Natural killer cell (primary cell): ENCODE results near the gene HES3. TPM values are rescaled to one million over a fixed set of nuclear protein-coding genes. Genes with fewer than 3 reads are reported as not detected.

Source experiments
- ATAC-seq, 3 donors: fragments of 150-1000 bp in 2 of 3; fragments of 200-7000 bp in 1 of 3; cut with Tn5 transposase; 1 replicate in 1 of 3; 2 replicates in 2 of 3; pipeline ENCODE4 v1.10.0; 2021; ENCODE audit warnings: mild to moderate bottlenecking in 2 of 3, moderate library complexity in 2 of 3
- DNase-seq, 2 donors: peaks; one replicate each; pipeline versions ENCODE4 v3.0.0 to v3.0.0-alpha.2; 2013 to 2021; ENCODE audit warnings: mixed read lengths in 1 of 2
- H3K27ac ChIP-seq: one replicate; pipeline ENCODE4 v1.5.1; 2013; ENCODE audit warnings: mild to moderate bottlenecking, low read length
- H3K27me3 ChIP-seq: one replicate; pipeline ENCODE4 v1.6.1; 2013; ENCODE audit warnings: low read length; ENCODE audit not compliant: control insufficient read depth, insufficient read depth
- H3K36me3 ChIP-seq: one replicate; pipeline ENCODE4 v1.6.1; 2013; ENCODE audit warnings: low read length; ENCODE audit not compliant: control insufficient read depth, insufficient read depth
- H3K4me1 ChIP-seq: one replicate; pipeline ENCODE4 v1.6.1; 2013; ENCODE audit warnings: low read length; ENCODE audit not compliant: control insufficient read depth, insufficient read depth
- H3K4me3 ChIP-seq: one replicate; pipeline ENCODE4 v1.5.1; 2013; ENCODE audit warnings: low read length
- H3K9me3 ChIP-seq: one replicate; pipeline ENCODE4 v1.6.1; 2013; ENCODE audit warnings: low read length; ENCODE audit not compliant: control insufficient read depth, insufficient read depth
- H3K27ac Mint-ChIP-seq, 2 donors: one replicate each; pipeline ENCODE4 v1.8.0; 2022; ENCODE audit warnings: mild to moderate bottlenecking in 2 of 2, mixed read lengths in 2 of 2, moderate library complexity in 1 of 2
- H3K27me3 Mint-ChIP-seq, 2 donors: one replicate each; pipeline ENCODE4 v1.8.0; 2022; ENCODE audit warnings: low read depth in 2 of 2, mixed read lengths in 2 of 2
- H3K36me3 Mint-ChIP-seq: one replicate; pipeline ENCODE4 v1.8.0; 2022; ENCODE audit warnings: mixed read lengths
- H3K4me1 Mint-ChIP-seq, 2 donors: one replicate each; pipeline ENCODE4 v1.8.0; 2022; ENCODE audit warnings: mixed read lengths in 2 of 2
- H3K4me3 Mint-ChIP-seq: one replicate; pipeline ENCODE4 v1.8.0; 2022; ENCODE audit warnings: mild to moderate bottlenecking, moderate library complexity, mixed read lengths
- H3K9me3 Mint-ChIP-seq, 2 donors: one replicate each; pipeline ENCODE4 v1.8.0; 2022; ENCODE audit warnings: mixed read lengths in 2 of 2
- WGBS: methylation state at CpG from one replicate; pipeline ENCODE4 v1.1.7; 2013; ENCODE audit warnings: missing lambda C conversion rate; ENCODE audit not compliant: insufficient coverage; 5-methylcytosine and 5-hydroxymethylcytosine counted together
- intact Hi-C: fragments of 100-400 bp; cut with micrococcal nuclease; formaldehyde crosslinking; loops from one replicate; pipeline ENCODE4 v1.14.2; 2022
- total RNA-seq, 4 donors: library from RNA; stranded (reverse); fragments of 120-200 nt in 1 of 4; gene quantifications; one replicate each; pipeline versions ENCODE4 v1.2.3 to v1.2.4, GENCODE V29; 2013 to 2022
- TF ChIP-seq, protein P1 (sequence below): fragments of 200-600 bp; IDR thresholded peaks from one replicate; pipeline ENCODE4 v1.8.0; 2022; ENCODE audit warnings: antibody characterized with exemption

HES3 gene
- total RNA-seq, 3 donors from 2014 or later (not counting 1 experiment from before 2014, with no cell fraction given) = not detected

DNA sequence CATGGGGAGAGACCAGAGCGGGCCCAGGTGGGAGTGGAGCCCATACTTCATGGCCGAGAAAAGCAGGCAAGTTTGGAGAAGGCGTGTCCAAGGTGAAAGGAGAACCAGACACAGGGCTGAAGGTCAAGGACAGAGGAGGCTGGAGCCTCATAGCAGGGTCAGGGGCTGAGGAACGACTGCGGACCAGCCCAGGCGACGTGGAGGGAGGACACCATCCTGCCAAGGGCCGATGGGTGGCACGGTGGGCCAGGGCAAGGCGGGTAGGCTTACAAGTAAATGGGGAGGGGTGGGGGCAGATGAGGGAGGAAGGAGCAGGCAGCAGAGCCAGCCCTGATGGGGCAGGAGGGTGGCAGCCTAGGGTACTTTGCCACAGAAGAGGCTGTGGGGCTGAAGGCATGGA is 35.1 kb downstream of the HES3 start:
- H3K27ac ChIP-seq = no peak overlapping the region
- Mint-ChIP-seq H3K27me3 (no peaks in the 10 kb centered on the region), H3K4me1 (peaks cover 0 to 5% of the 10 kb centered on the region in 2 donors), H3K4me3 (no peak overlapping the region), H3K9me3 (no peaks in the 10 kb centered on the region), H3K36me3 (no peaks in the 10 kb centered on the region), H3K27ac (peak overlapping the region in 1 of 2 donors; percentile 43)
- no peak overlapping the region for H3K4me3 ChIP-seq
- ATAC-seq = no peak
- DNase-seq = no peak
- intact Hi-C loops = no loop called here
- no peaks in the 10 kb centered on the region for H3K4me1 ChIP-seq
- 96% methylated on average over 10 of the region's 10 CpGs for WGBS
- no peaks in the 10 kb centered on the region for H3K36me3 ChIP-seq
- no peaks in the 10 kb centered on the region for H3K27me3 ChIP-seq
- no peaks in the 10 kb centered on the region for H3K9me3 ChIP-seq
- TF ChIP-seq, protein P1, sequence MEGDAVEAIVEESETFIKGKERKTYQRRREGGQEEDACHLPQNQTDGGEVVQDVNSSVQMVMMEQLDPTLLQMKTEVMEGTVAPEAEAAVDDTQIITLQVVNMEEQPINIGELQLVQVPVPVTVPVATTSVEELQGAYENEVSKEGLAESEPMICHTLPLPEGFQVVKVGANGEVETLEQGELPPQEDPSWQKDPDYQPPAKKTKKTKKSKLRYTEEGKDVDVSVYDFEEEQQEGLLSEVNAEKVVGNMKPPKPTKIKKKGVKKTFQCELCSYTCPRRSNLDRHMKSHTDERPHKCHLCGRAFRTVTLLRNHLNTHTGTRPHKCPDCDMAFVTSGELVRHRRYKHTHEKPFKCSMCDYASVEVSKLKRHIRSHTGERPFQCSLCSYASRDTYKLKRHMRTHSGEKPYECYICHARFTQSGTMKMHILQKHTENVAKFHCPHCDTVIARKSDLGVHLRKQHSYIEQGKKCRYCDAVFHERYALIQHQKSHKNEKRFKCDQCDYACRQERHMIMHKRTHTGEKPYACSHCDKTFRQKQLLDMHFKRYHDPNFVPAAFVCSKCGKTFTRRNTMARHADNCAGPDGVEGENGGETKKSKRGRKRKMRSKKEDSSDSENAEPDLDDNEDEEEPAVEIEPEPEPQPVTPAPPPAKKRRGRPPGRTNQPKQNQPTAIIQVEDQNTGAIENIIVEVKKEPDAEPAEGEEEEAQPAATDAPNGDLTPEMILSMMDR = no peak

DNA sequence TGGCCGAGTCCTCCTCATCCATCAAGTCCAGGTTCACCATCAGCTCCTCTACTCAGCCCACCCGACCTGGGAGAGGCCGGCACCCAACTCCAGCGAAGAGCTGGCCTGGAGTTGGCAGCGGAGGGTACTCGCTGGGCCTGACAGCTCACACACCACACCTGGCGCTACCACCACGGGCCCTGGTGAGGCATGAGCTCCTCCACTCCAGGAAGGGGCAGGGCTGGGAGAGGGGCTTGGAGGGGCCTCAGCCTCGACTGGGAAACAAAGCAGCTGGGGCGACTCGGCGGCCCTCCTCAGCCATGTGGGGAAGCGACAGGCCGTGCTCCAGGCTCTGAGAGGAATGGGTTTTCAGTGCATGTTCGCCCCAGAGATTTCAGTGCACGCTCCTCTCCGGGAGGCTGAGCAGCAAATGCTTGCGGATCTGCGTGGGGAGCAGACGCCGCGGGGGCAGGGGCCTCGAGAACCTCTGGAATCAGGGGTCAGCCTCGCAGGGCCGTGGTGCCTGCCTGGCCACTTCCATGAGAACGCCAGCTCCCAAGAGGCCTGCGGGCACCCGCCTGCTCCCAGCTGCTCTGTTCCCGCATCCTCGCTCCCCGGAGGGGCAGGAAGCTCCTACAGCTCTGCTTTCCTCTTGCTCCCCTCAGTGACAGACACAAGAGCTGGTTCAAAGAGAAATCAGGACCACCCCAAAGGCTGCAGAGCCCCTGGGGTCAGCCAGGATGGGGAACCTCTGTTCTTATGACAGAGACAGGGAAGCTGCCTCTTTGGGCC is 35.8 kb downstream of the HES3 start:
- DNase-seq (no peak), ATAC-seq (no peak)
- TF ChIP-seq, protein P1 = no peak
- intact Hi-C loops = no loop called here
- Histone ChIP-seq H3K27me3 (no peaks in the 10 kb centered on the region), H3K4me1 (no peaks in the 10 kb centered on the region), H3K9me3 (no peaks in the 10 kb centered on the region), H3K36me3 (no peaks in the 10 kb centered on the region), H3K4me3 (no peak overlapping the region), H3K27ac (no peak overlapping the region)
- WGBS = 96% methylated on average over 31 of the region's 31 CpGs
- H3K4me3 Mint-ChIP-seq = no peak overlapping the region
- H3K27ac Mint-ChIP-seq = no peak overlapping the region
- peaks cover 0 to 5% of the 10 kb centered on the region in 2 donors for H3K4me1 Mint-ChIP-seq
- H3K27me3 Mint-ChIP-seq = no peaks in the 10 kb centered on the region
- H3K36me3 Mint-ChIP-seq = no peaks in the 10 kb centered on the region
- no peaks in the 10 kb centered on the region for H3K9me3 Mint-ChIP-seq

DNA sequence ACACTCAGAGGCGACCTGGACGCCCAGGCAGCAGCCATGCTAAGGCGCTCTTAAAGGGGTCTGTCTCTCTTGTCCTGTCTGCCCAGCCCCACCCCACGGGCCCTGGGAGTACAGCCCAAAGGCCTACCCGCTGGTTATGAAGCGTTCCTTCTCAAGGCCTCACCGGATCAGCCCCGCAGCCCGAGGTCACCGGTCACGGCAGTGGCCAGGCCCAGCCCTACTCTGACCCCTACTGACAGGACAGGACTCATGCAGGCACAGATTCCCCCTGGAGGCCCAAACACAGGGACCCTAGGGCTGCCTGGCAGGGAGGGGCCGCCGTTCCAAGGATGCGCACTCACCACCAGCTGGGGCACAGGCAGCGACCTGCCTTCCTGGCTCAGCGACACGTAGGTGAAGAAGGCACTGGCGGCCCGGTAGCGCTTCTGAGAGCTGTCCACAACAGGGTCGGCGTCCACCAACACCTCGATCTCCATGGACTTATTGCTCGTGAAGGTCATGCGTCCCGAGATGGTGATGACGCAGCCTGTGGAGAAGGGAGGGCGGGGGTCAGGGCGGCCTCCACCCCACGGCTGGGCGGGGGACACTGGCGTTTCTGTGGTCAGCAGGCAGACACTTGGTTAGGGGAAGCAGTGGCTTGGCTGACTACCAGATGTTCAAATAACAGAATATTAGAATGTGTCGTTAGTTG is 36.9 kb downstream of the HES3 start:
- Mint-ChIP-seq H3K36me3 (no peaks in the 10 kb centered on the region), H3K27me3 (no peaks in the 10 kb centered on the region), H3K4me1 (peaks cover 0 to 5% of the 10 kb centered on the region in 2 donors), H3K4me3 (no peak overlapping the region), H3K27ac (no peak overlapping the region), H3K9me3 (no peaks in the 10 kb centered on the region)
- H3K4me1 ChIP-seq = no peaks in the 10 kb centered on the region
- H3K9me3 ChIP-seq = no peaks in the 10 kb centered on the region
- H3K4me3 ChIP-seq = no peak overlapping the region
- H3K27ac ChIP-seq = no peak overlapping the region
- WGBS = 90% methylated on average over 33 of the region's 33 CpGs
- no peak for DNase-seq
- H3K27me3 ChIP-seq = no peaks in the 10 kb centered on the region
- no peak for ATAC-seq
- TF ChIP-seq, protein P1 = no peak
- H3K36me3 ChIP-seq = no peaks in the 10 kb centered on the region
- intact Hi-C loops = no loop called here
